ENCODE data around the gene CMTM5. TPM values are rescaled to one million over a fixed set of nuclear protein-coding genes. Genes with fewer than 3 reads are reported as not detected.

Gene CMTM5
- total RNA-seq, 4 donors from 2014 or later = not detected

DNA sequence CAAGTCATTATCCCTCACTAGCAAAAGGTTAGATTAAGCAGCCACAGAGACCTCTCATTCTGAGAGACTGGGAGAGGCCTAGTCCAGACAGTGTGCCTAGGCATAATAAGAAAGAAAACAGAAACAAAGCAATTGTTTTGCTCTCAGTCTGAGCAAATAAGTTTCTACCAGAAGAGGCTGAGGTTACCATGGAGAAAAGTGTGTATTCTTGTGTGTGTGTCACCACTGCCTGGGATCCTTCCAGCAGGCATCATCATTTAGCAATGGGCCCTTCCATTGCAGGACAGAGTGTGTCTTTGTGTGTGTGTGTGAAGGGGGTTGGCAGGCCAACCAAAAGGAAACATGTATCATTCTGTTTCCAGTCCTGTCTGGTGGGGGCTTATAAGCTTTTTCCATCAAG, 15.5 kb upstream of the CMTM5 start:
- peak overlapping the region in 3 of 4 donors; percentile 13 to 39 (median 33) for H3K27ac ChIP-seq
- H3K4me3 ChIP-seq = no peak overlapping the region
- H3K4me1 ChIP-seq = peaks cover 20 to 66% (median 23%) of the 10 kb centered on the region in 3 donors
- peaks cover 0 to 36% (median 0%) of the 10 kb centered on the region in 4 donors for H3K27me3 ChIP-seq
- TF ChIP-seq, protein P1, sequence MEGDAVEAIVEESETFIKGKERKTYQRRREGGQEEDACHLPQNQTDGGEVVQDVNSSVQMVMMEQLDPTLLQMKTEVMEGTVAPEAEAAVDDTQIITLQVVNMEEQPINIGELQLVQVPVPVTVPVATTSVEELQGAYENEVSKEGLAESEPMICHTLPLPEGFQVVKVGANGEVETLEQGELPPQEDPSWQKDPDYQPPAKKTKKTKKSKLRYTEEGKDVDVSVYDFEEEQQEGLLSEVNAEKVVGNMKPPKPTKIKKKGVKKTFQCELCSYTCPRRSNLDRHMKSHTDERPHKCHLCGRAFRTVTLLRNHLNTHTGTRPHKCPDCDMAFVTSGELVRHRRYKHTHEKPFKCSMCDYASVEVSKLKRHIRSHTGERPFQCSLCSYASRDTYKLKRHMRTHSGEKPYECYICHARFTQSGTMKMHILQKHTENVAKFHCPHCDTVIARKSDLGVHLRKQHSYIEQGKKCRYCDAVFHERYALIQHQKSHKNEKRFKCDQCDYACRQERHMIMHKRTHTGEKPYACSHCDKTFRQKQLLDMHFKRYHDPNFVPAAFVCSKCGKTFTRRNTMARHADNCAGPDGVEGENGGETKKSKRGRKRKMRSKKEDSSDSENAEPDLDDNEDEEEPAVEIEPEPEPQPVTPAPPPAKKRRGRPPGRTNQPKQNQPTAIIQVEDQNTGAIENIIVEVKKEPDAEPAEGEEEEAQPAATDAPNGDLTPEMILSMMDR (IDR thresholded peaks at IDR 0.05) = no peak
- no peak for TF ChIP-seq POLR2A (IDR thresholded peaks at IDR 0.05)
- peaks cover 5 to 45% (median 16%) of the 10 kb centered on the region in 3 donors for H3K36me3 ChIP-seq
- DNase-seq = no peak
- H3K9me3 ChIP-seq = no peaks in the 10 kb centered on the region
- intact Hi-C loops (cut with DNase I) = no loop called here

DNA sequence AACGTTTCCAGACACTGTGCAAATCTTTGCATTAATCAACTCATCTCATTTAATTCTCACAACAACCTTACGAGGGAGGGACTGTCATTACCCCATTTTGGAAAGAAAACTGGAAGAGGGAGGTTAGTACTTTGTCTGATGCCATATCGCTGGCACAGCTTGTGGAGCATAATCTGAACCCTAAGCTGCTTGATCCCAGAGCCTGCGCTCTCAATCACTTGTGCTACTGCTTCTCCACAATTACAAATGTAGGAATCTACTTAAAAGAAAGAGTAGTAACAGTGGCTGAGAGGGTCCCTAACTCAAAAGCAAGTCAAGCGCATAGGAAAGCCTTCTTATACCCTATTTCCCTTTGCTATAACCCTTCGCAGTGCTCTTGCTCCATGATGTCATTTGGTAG, 15.1 kb upstream of the CMTM5 start:
- 60 to 62% methylated on average over 6 of the region's 6 CpGs for WGBS, 2 donors
- Histone ChIP-seq H3K36me3 (peaks cover 5 to 40% (median 16%) of the 10 kb centered on the region in 3 donors), H3K4me1 (peaks cover 23 to 70% (median 27%) of the 10 kb centered on the region in 3 donors), H3K4me3 (no peak overlapping the region), H3K27ac (peak overlapping the region in 3 of 4 donors; percentile 13 to 52 (median 33)), H3K27me3 (peaks cover 0 to 40% (median 0%) of the 10 kb centered on the region in 4 donors), H3K9me3 (no peaks in the 10 kb centered on the region)
- TF ChIP-seq, protein P1 (IDR thresholded peaks at IDR 0.05) = no peak
- no peak for TF ChIP-seq POLR2A (IDR thresholded peaks at IDR 0.05)
- intact Hi-C loops (cut with DNase I) = no loop called here
- DNase-seq = no peak

DNA sequence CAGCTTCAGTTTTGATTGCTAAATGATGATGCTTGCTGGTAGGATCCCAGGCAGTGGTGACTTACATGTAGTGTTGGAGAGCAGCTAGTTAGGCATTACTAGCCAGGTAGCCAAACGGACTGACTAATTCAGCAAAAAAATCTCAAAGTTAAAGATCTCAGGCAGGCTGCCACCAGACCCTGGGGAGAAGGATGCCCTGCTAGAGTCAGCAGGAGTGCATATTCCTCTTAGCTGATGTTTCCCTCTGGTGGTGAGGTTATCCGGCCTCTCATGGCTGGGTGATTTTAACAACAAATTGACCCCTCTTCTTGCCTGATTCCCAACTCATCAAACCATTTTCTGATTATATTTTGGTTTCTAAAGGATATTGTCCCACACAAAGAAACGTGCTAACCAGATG, 14.6 kb upstream of the CMTM5 start:
- Histone ChIP-seq H3K27me3 (peaks cover 0 to 40% (median 0%) of the 10 kb centered on the region in 4 donors), H3K4me3 (no peak overlapping the region), H3K4me1 (peaks cover 27 to 74% (median 31%) of the 10 kb centered on the region in 3 donors), H3K9me3 (no peaks in the 10 kb centered on the region), H3K36me3 (peaks cover 5 to 36% (median 14%) of the 10 kb centered on the region in 3 donors), H3K27ac (peak overlapping the region in 2 of 4 donors; percentile 13 to 52)
- intact Hi-C loops (cut with DNase I) = no loop called here
- DNase-seq = no peak
- WGBS, 2 donors = 58 to 59% methylated on average over 3 of the region's 3 CpGs
- TF ChIP-seq POLR2A (IDR thresholded peaks at IDR 0.05) = no peak
- TF ChIP-seq, protein P1 (IDR thresholded peaks at IDR 0.05) = no peak

DNA sequence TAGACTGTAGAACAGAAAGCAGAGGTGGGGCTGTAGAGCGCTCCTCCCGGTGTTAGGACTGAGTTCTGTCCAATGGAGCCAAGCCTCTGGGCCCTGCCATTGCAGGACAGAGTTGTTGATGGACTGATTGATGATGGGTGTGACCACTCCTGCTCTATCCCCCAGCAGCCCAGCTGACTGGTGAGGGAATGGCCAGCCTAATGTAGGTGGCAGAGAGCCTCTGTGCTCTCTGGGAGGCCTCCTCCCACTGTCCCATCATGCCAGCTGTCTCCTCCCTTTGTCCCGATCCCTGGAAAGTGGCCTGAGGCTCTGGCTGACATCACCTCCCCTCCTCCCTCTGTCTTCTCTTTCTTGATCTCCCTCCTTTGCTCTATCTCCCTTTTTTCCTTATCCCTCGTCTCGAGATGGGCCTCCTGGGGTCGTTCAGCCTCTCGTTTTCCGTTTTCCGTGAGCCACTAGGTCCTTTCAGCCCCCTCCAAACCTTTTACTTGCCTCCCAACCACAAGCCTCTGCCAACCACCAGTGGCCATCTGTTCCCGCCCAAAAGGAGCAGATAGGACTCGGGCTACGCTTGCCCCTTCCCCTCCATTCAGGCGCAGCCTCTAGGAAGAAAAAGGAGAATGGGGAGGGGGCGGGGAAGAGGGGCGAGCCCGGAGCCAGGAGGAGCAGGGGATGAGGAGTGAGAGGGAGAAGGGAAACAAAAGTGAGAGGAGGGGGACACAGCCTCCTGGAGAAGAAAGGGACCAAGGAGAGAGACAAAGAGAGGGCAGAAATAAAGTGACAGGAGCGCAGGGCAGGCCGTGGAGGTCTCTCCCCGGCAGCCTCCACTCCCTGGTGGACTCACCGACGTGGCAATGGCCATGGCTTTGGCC, 12.4 kb upstream of the CMTM5 start:
- intact Hi-C loops (cut with DNase I) = no loop called here
- peaks cover 27 to 87% (median 36%) of the 10 kb centered on the region in 3 donors for H3K4me1 ChIP-seq
- TF ChIP-seq, protein P1 (IDR thresholded peaks at IDR 0.05) = no peak
- peak in 1 of 4 donors; percentile 5 for TF ChIP-seq POLR2A (IDR thresholded peaks at IDR 0.05)
- H3K4me3 ChIP-seq = peak overlapping the region; percentile 49 to 81 (median 67)
- H3K27me3 ChIP-seq = peaks cover 0 to 36% (median 0%) of the 10 kb centered on the region in 4 donors
- peaks cover 0 to 14% (median 0%) of the 10 kb centered on the region in 3 donors for H3K36me3 ChIP-seq
- DNase-seq = no peak
- 10 to 11% methylated on average over 15 to 20 of the region's 21 CpGs for WGBS, 2 donors
- peak overlapping the region; percentile 97 to 99 (median 98) for H3K27ac ChIP-seq
- no peaks in the 10 kb centered on the region for H3K9me3 ChIP-seq

All from esophagus squamous epithelium (tissue), 5 donors.